Stimulated activated naive CD8-positive, alpha-beta T cell treated with anti-CD3 and anti-CD28 coated beads, Interleukin-15, Interleukin-2, amounts not matched to agents 100 U/mL and 50 U/mL, for 24 hours (primary cell): ENCODE data around the gene TSPAN9.

Source experiments
- ATAC-seq: fragments of 150-1000 bp; cut with Tn5 transposase; one replicate; pipeline ENCODE4 v1.10.0; 2021
- DNase-seq: peaks from one replicate; pipeline ENCODE4 v3.0.0; 2021

Gene TSPAN9

GRCh38 chr12:3277306-3277943, 200.2 kb downstream of the TSPAN9 start:
- DNase-seq (no peak), ATAC-seq (no peak)

- DNase-seq (no peak), ATAC-seq (no peak)
Observed at GRCh38 chr12:3278681-3279414, 201.7 kb downstream of the TSPAN9 start.

GRCh38 chr12:3279415-3279780, 202.2 kb downstream of the TSPAN9 start:
- ATAC-seq: no peak
- DNase-seq: no peak

- DNase-seq (no peak), ATAC-seq (no peak)
Observed at GRCh38 chr12:3279832-3280231, 202.7 kb downstream of the TSPAN9 start.

GRCh38 chr12:3280967-3281366, 203.8 kb downstream of the TSPAN9 start:
- DNase-seq (no peak), ATAC-seq (no peak)

- no peak for ATAC-seq
- DNase-seq: no peak
Observed at GRCh38 chr12:3281588-3282383, 204.6 kb downstream of the TSPAN9 start.

- no peak for ATAC-seq
- no peak for DNase-seq
Observed at GRCh38 chr12:3282384-3282670, 205.1 kb downstream of the TSPAN9 start.

GRCh38 chr12:3283137-3283680, 206.0 kb downstream of the TSPAN9 start:
- no peak for ATAC-seq

GRCh38 chr12:3284405-3284804, 207.2 kb downstream of the TSPAN9 start:
- ATAC-seq: no peak
- DNase-seq: no peak

More at GRCh38 chr12:3283137-3283680, 206.0 kb downstream of the TSPAN9 start:
- no peak for DNase-seq

GRCh38 chr12:3285570-3285969, 208.4 kb downstream of the TSPAN9 start:
- no peak for DNase-seq
- ATAC-seq: no peak

GRCh38 chr12:3288690-3289089, 211.5 kb downstream of the TSPAN9 start:
- no peak for ATAC-seq
- DNase-seq: no peak

GRCh38 chr12:3289702-3290101, 212.5 kb downstream of the TSPAN9 start:
- no peak for ATAC-seq

GRCh38 chr12:3291939-3292338, 214.8 kb downstream of the TSPAN9 start:
- no peak for ATAC-seq

More at GRCh38 chr12:3289702-3290101, 212.5 kb downstream of the TSPAN9 start:
- no peak for DNase-seq

GRCh38 chr12:3292677-3293412, 215.7 kb downstream of the TSPAN9 start:
- DNase-seq: no peak
- no peak for ATAC-seq

More at GRCh38 chr12:3291939-3292338, 214.8 kb downstream of the TSPAN9 start:
- no peak for DNase-seq

GRCh38 chr12:3293446-3294161, 216.4 kb downstream of the TSPAN9 start:
- no peak for DNase-seq
- ATAC-seq: no peak

GRCh38 chr12:3294481-3294911, 217.3 kb downstream of the TSPAN9 start:
- DNase-seq: no peak
- ATAC-seq: no peak

- no peak for DNase-seq
- no peak for ATAC-seq
Observed at GRCh38 chr12:3295225-3295624, 218.0 kb downstream of the TSPAN9 start.

GRCh38 chr12:3295646-3296408, 218.6 kb downstream of the TSPAN9 start:
- ATAC-seq (no peak), DNase-seq (no peak)

GRCh38 chr12:3296409-3296701, 219.2 kb downstream of the TSPAN9 start:
- DNase-seq (no peak), ATAC-seq (no peak)

GRCh38 chr12:3298603-3299002, 221.4 kb downstream of the TSPAN9 start:
- DNase-seq: no peak
- ATAC-seq: no peak
